HG02623 (cell line): ENCODE data around the gene KRTAP20-1.

ENCODE experiments used
- ATAC-seq: cut with Tn5 transposase; IDR thresholded peaks from one replicate; pipeline ENCODE4 v1.9.1; 2021; ENCODE audit warnings: moderate library complexity; ENCODE audit not compliant: unreplicated experiment

Gene KRTAP20-1

GRCh38 chr21:30642564-30642963 is 26.3 kb downstream of the KRTAP20-1 start, which contains the start of gene KRTAP20-3:
Gene KRTAP20-3 (plus strand): TSS chr21:30642864.
- ATAC-seq, result no peak

GRCh38 chr21:30646904-30647414 is 30.7 kb downstream of the KRTAP20-1 start:
- ATAC-seq, result no peak

GRCh38 chr21:30652891-30653290 is 36.7 kb downstream of the KRTAP20-1 start:
- no peak for ATAC-seq
